ENCODE measurements around the gene JUN. TPM values are rescaled to one million over a fixed set of nuclear protein-coding genes. Genes with fewer than 3 reads are reported as not detected.

JUN gene
- total and polyA plus RNA-seq, 2 of the 13 experiments (the other 11 are each of a cell fraction or from before 2014, with no cell fraction given): 18.2 to 22.3 TPM

- no peak for TF ChIP-seq CEBPZ (IDR thresholded peaks at IDR 0.05; ENCODE audit: low read length)
- TF ChIP-seq ZNF550 (CRISPR knock-in tag; IDR thresholded peaks at IDR 0.05; ENCODE audit: borderline replicate concordance): no peak
- TF ChIP-seq KDM2A (CRISPR knock-in tag; IDR thresholded peaks at IDR 0.05; ENCODE audit: borderline replicate concordance, low read depth): peak; percentile 37; the same call in 1 of the 2 replicates
- TF ChIP-seq ATF4 (CRISPR knock-in tag; IDR thresholded peaks at IDR 0.05): no peak
- 0 out of 2 replicates have a peak, but pooled peaks have one; percentile 5 for TF ChIP-seq IKZF5 (CRISPR knock-in tag; IDR thresholded peaks at IDR 0.05)
- TF ChIP-seq PITX1 (CRISPR knock-in tag; IDR thresholded peaks at IDR 0.05): no peak
- TF ChIP-seq RXRA (CRISPR knock-in tag; IDR thresholded peaks at IDR 0.05): 0 out of 2 replicates have a peak, but pooled peaks have one; percentile 10
- TF ChIP-seq AHDC1 (CRISPR knock-in tag; IDR thresholded peaks at IDR 0.05; ENCODE audit: borderline replicate concordance): 0 out of 2 replicates have a peak, but pooled peaks have one; percentile 32
- TF ChIP-seq NKX3-1 (CRISPR knock-in tag; IDR thresholded peaks at IDR 0.05): no peak; the same call in 1 of the 2 replicates
- TF ChIP-seq CBX2 (IDR thresholded peaks at IDR 0.05; ENCODE audit: low read depth, low read length): no peak
- no peak; the same call in 1 of the 2 replicates for TF ChIP-seq CBX2 (CRISPR knock-in tag; IDR thresholded peaks at IDR 0.05; ENCODE audit: low read depth)
- TF ChIP-seq KLF16 (CRISPR knock-in tag; IDR thresholded peaks at IDR 0.05): no peak
- TF ChIP-seq HNF4A (CRISPR knock-in tag; IDR thresholded peaks at IDR 0.05): no peak
- no peak for TF ChIP-seq PHF21A (CRISPR knock-in tag; IDR thresholded peaks at IDR 0.05)
- TF ChIP-seq JARID2 (CRISPR knock-in tag; IDR thresholded peaks at IDR 0.05; ENCODE audit: insufficient replicate concordance): no peak
- TF ChIP-seq CEBPG (CRISPR knock-in tag; IDR thresholded peaks at IDR 0.05): no peak
- no peak for TF ChIP-seq CBFB (CRISPR knock-in tag; IDR thresholded peaks at IDR 0.05)
- no peak for TF ChIP-seq PPARG (CRISPR knock-in tag; conservative IDR thresholded peaks at IDR 0.05)
- TF ChIP-seq IKZF1 (IDR thresholded peaks at IDR 0.05): no peak
- no peak for TF ChIP-seq ZNF337 (CRISPR knock-in tag; IDR thresholded peaks at IDR 0.05; ENCODE audit: borderline replicate concordance, low read depth)
Observed at GRCh38 chr1:58784758-58785441, 1.1 kb upstream of the JUN start (continued).

All from HepG2 (cell line).